ENCODE results near the gene STOML1. TPM values are rescaled to one million over a fixed set of nuclear protein-coding genes. Genes with fewer than 3 reads are reported as not detected.

STOML1 gene
- total RNA-seq, 2 experiments from 2014 or later, result 8.7 to 9.5 TPM

GRCh38 chr15:73947651-73948050 lies 44.4 kb downstream of the STOML1 start:
- Mint-ChIP-seq H3K4me1 (ENCODE audit: low read depth) (peaks cover 3% of the 10 kb centered on the region), H3K36me3 (ENCODE audit: low read depth) (no peaks in the 10 kb centered on the region), H3K9me3 (no peaks in the 10 kb centered on the region), H3K4me3 (no peak overlapping the region), H3K27me3 (ENCODE audit: low read depth) (no peaks in the 10 kb centered on the region), H3K27ac (no peak overlapping the region)
- no peak for DNase-seq
- intact Hi-C loops (cut with micrococcal nuclease), result no loop called here
- CTCF ChIA-PET, result interaction anchor here (1.5 to 1.9 kb wide), 2 partner anchors 12 to 25 kb away, joined by 5 to 6 read pairs; no protein-coding TSS in a partner anchor

- Mint-ChIP-seq H3K27me3 (ENCODE audit: low read depth) (no peaks in the 10 kb centered on the region), H3K36me3 (ENCODE audit: low read depth) (no peaks in the 10 kb centered on the region), H3K4me1 (ENCODE audit: low read depth) (peaks cover 9% of the 10 kb centered on the region), H3K9me3 (no peaks in the 10 kb centered on the region), H3K4me3 (no peak overlapping the region), H3K27ac (no peak overlapping the region)
- CTCF ChIA-PET, result no interaction called here
- intact Hi-C loops (cut with micrococcal nuclease), result no loop called here
- DNase-seq, result no peak
Measured at GRCh38 chr15:73946795-73947370, 45.2 kb downstream of the STOML1 start.

GRCh38 chr15:73946046-73946721 lies 45.9 kb downstream of the STOML1 start:
- no peak for DNase-seq
- CTCF ChIA-PET, result no interaction called here
- peaks cover 12% of the 10 kb centered on the region for H3K4me1 Mint-ChIP-seq (ENCODE audit: low read depth)
- intact Hi-C loops (cut with micrococcal nuclease), result no loop called here
- H3K9me3 Mint-ChIP-seq, result no peaks in the 10 kb centered on the region
- H3K36me3 Mint-ChIP-seq (ENCODE audit: low read depth), result no peaks in the 10 kb centered on the region
- H3K27me3 Mint-ChIP-seq (ENCODE audit: low read depth), result no peaks in the 10 kb centered on the region
- H3K27ac Mint-ChIP-seq, result no peak overlapping the region
- no peak overlapping the region for H3K4me3 Mint-ChIP-seq

GRCh38 chr15:73945130-73945508 lies 47.0 kb downstream of the STOML1 start:
- H3K36me3 Mint-ChIP-seq (ENCODE audit: low read depth), result no peaks in the 10 kb centered on the region
- no peak for DNase-seq
- no peak overlapping the region for H3K27ac Mint-ChIP-seq
- peaks cover 11% of the 10 kb centered on the region for H3K4me1 Mint-ChIP-seq (ENCODE audit: low read depth)
- no peaks in the 10 kb centered on the region for H3K9me3 Mint-ChIP-seq
- no peak overlapping the region for H3K4me3 Mint-ChIP-seq
- CTCF ChIA-PET, result interaction anchor here (0.6 to 1.2 kb wide), 3 partner anchors 9 to 19 kb away, joined by 3 to 4 read pairs (median 3); no protein-coding TSS in a partner anchor
- no peaks in the 10 kb centered on the region for H3K27me3 Mint-ChIP-seq (ENCODE audit: low read depth)
- intact Hi-C loops (cut with micrococcal nuclease), result no loop called here

- intact Hi-C loops (cut with micrococcal nuclease), result no loop called here
- CTCF ChIA-PET, result interaction anchor here (0.7 to 1.2 kb wide), 2 partner anchors 8 to 10 kb away, joined by 3 to 4 read pairs; no protein-coding TSS in a partner anchor
Measured at GRCh38 chr15:73944161-73945129, 47.6 kb downstream of the STOML1 start.

GRCh38 chr15:73942751-73943270 lies 49.3 kb downstream of the STOML1 start:
- Mint-ChIP-seq H3K27ac (no peak overlapping the region), H3K27me3 (ENCODE audit: low read depth) (no peaks in the 10 kb centered on the region), H3K4me1 (ENCODE audit: low read depth) (peaks cover 11% of the 10 kb centered on the region), H3K4me3 (no peak overlapping the region), H3K9me3 (no peaks in the 10 kb centered on the region), H3K36me3 (ENCODE audit: low read depth) (no peaks in the 10 kb centered on the region)
- intact Hi-C loops (cut with micrococcal nuclease), result no loop called here
- CTCF ChIA-PET, result no interaction called here
- no peak for DNase-seq

More at GRCh38 chr15:73944161-73945129, 47.6 kb downstream of the STOML1 start:
- no peaks in the 10 kb centered on the region for H3K27me3 Mint-ChIP-seq (ENCODE audit: low read depth)
- H3K36me3 Mint-ChIP-seq (ENCODE audit: low read depth), result no peaks in the 10 kb centered on the region
- no peak overlapping the region for H3K4me3 Mint-ChIP-seq
- H3K9me3 Mint-ChIP-seq, result no peaks in the 10 kb centered on the region
- H3K27ac Mint-ChIP-seq, result no peak overlapping the region
- DNase-seq, result no peak
- peaks cover 11% of the 10 kb centered on the region for H3K4me1 Mint-ChIP-seq (ENCODE audit: low read depth)

- no peak overlapping the region for H3K27ac Mint-ChIP-seq
- no peaks in the 10 kb centered on the region for H3K36me3 Mint-ChIP-seq (ENCODE audit: low read depth)
- no peak for DNase-seq
- no peak overlapping the region for H3K4me3 Mint-ChIP-seq
- H3K27me3 Mint-ChIP-seq (ENCODE audit: low read depth), result no peaks in the 10 kb centered on the region
- peaks cover 11% of the 10 kb centered on the region for H3K4me1 Mint-ChIP-seq (ENCODE audit: low read depth)
- intact Hi-C loops (cut with micrococcal nuclease), result no loop called here
- no peaks in the 10 kb centered on the region for H3K9me3 Mint-ChIP-seq
- CTCF ChIA-PET, result interaction anchor here (0.9 kb wide), 1 partner anchor 29 kb away, joined by 4 read pairs; no protein-coding TSS in a partner anchor
Measured at GRCh38 chr15:73941871-73942635, 50.0 kb downstream of the STOML1 start.

GRCh38 chr15:73941449-73941848 lies 50.6 kb downstream of the STOML1 start:
- H3K4me1 Mint-ChIP-seq (ENCODE audit: low read depth), result peaks cover 11% of the 10 kb centered on the region
- no peak for DNase-seq
- no peak overlapping the region for H3K27ac Mint-ChIP-seq
- intact Hi-C loops (cut with micrococcal nuclease), result no loop called here
- H3K27me3 Mint-ChIP-seq (ENCODE audit: low read depth), result no peaks in the 10 kb centered on the region
- H3K4me3 Mint-ChIP-seq, result no peak overlapping the region
- no peaks in the 10 kb centered on the region for H3K9me3 Mint-ChIP-seq
- CTCF ChIA-PET, result interaction anchor here (0.9 to 1.3 kb wide), 2 partner anchors 10 to 29 kb away, joined by 4 to 6 read pairs; no protein-coding TSS in a partner anchor
- H3K36me3 Mint-ChIP-seq (ENCODE audit: low read depth), result no peaks in the 10 kb centered on the region

GRCh38 chr15:73941044-73941443 lies 51.1 kb downstream of the STOML1 start:
- no peak overlapping the region for H3K27ac Mint-ChIP-seq
- CTCF ChIA-PET, result interaction anchor here (0.9 to 1.3 kb wide), 2 partner anchors 10 to 30 kb away, joined by 4 to 6 read pairs; no protein-coding TSS in a partner anchor
- H3K27me3 Mint-ChIP-seq (ENCODE audit: low read depth), result no peaks in the 10 kb centered on the region

GRCh38 chr15:73940061-73940981 lies 51.8 kb downstream of the STOML1 start:
- intact Hi-C loops (cut with micrococcal nuclease), result no loop called here
- Mint-ChIP-seq H3K36me3 (ENCODE audit: low read depth) (no peaks in the 10 kb centered on the region), H3K27ac (no peak overlapping the region)

More at GRCh38 chr15:73941044-73941443, 51.1 kb downstream of the STOML1 start:
- no peaks in the 10 kb centered on the region for H3K9me3 Mint-ChIP-seq
- intact Hi-C loops (cut with micrococcal nuclease), result no loop called here
- peaks cover 11% of the 10 kb centered on the region for H3K4me1 Mint-ChIP-seq (ENCODE audit: low read depth)
- H3K36me3 Mint-ChIP-seq (ENCODE audit: low read depth), result no peaks in the 10 kb centered on the region
- no peak for DNase-seq
- H3K4me3 Mint-ChIP-seq, result no peak overlapping the region

More at GRCh38 chr15:73940061-73940981, 51.8 kb downstream of the STOML1 start:
- CTCF ChIA-PET, result interaction anchor here (1.3 to 4.9 kb wide), 3 partner anchors 10 to 12 kb away, joined by 3 to 25 read pairs (median 6); no protein-coding TSS in a partner anchor
- no peak for DNase-seq
- Mint-ChIP-seq H3K27me3 (ENCODE audit: low read depth) (no peaks in the 10 kb centered on the region), H3K4me1 (ENCODE audit: low read depth) (peaks cover 11% of the 10 kb centered on the region), H3K4me3 (no peak overlapping the region), H3K9me3 (no peaks in the 10 kb centered on the region)

Measured in activated naive CD4-positive, alpha-beta T cell treated with anti-CD3 and anti-CD28 coated beads for 36 hours (primary cell).